ENCODE results near the gene APP.

- TF ChIP-seq CREB1 (IDR thresholded peaks at IDR 0.05; ENCODE audit: low read depth) = no peak
- TF ChIP-seq EP300 (IDR thresholded peaks at IDR 0.05; ENCODE audit: borderline replicate concordance) = no peak
- TF ChIP-seq TAF1 (IDR thresholded peaks at IDR 0.05; ENCODE audit: low read depth) = no peak
- no peak for TF ChIP-seq REST (IDR thresholded peaks at IDR 0.05; ENCODE audit: low read depth)
- no peak for TF ChIP-seq MAX (IDR thresholded peaks at IDR 0.05)
- no peak for TF ChIP-seq RAD21 (IDR thresholded peaks at IDR 0.05; ENCODE audit: low read depth)
- TF ChIP-seq FOXM1 (IDR thresholded peaks at IDR 0.05; ENCODE audit: borderline replicate concordance, low read depth) = no peak
- TF ChIP-seq ZBTB7A (IDR thresholded peaks at IDR 0.05; ENCODE audit: low read depth) = no peak
- TF ChIP-seq EGR1 (IDR thresholded peaks at IDR 0.05) = no peak
- no peak for TF ChIP-seq CEBPB (IDR thresholded peaks at IDR 0.05)
- no peak for TF ChIP-seq YY1 (IDR thresholded peaks at IDR 0.05; ENCODE audit: low read depth)
These were observed 23.9 kb downstream of the APP start for GRCh38 chr21:26146681-26147080.

Data from Ishikawa (cell line).